Subcutaneous adipose tissue (tissue), 4 donors: Measurements from ENCODE around the gene SETD9. TPM values are rescaled to one million over a fixed set of nuclear protein-coding genes. Genes with fewer than 3 reads are reported as not detected.

Source experiments
- total RNA-seq, 4 donors: library from RNA; depleted of rRNA; stranded (reverse); fragments of >200 nt; gene quantifications; one replicate each; pipeline ENCODE4 v1.1.0, GENCODE V29; 2016
- TF ChIP-seq, protein P1 (sequence below): fragments of 450-650 bp; IDR thresholded peaks from one replicate; pipeline ENCODE4 v1.5.1; 2016; ENCODE audit warnings: low read depth, mild to moderate bottlenecking, control low read depth, antibody characterized with exemption, moderate library complexity

Gene SETD9
- total RNA-seq, 4 donors from 2014 or later = 11.0 to 26.1 (median 19.6) TPM

DNA sequence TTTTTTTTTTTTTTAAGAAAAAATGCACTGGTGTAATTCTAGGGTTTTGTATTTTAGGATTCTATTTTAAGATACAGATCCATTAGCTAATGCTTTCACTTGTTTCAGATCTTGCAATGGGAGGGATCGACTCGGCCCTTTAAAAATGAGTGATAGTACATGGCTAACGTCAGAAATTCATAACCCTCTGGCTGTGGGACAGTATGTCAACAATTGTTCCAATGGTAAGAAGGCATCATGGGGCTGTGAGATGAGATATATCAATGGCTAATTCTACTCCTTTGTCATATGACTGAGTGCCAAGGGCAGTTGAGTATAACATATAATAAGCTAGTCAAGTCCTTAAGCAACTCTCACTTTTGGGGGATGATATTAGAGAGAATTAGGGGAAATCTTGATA is 4.4 kb downstream of the SETD9 start:
- TF ChIP-seq, protein P1, sequence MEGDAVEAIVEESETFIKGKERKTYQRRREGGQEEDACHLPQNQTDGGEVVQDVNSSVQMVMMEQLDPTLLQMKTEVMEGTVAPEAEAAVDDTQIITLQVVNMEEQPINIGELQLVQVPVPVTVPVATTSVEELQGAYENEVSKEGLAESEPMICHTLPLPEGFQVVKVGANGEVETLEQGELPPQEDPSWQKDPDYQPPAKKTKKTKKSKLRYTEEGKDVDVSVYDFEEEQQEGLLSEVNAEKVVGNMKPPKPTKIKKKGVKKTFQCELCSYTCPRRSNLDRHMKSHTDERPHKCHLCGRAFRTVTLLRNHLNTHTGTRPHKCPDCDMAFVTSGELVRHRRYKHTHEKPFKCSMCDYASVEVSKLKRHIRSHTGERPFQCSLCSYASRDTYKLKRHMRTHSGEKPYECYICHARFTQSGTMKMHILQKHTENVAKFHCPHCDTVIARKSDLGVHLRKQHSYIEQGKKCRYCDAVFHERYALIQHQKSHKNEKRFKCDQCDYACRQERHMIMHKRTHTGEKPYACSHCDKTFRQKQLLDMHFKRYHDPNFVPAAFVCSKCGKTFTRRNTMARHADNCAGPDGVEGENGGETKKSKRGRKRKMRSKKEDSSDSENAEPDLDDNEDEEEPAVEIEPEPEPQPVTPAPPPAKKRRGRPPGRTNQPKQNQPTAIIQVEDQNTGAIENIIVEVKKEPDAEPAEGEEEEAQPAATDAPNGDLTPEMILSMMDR = no peak

DNA sequence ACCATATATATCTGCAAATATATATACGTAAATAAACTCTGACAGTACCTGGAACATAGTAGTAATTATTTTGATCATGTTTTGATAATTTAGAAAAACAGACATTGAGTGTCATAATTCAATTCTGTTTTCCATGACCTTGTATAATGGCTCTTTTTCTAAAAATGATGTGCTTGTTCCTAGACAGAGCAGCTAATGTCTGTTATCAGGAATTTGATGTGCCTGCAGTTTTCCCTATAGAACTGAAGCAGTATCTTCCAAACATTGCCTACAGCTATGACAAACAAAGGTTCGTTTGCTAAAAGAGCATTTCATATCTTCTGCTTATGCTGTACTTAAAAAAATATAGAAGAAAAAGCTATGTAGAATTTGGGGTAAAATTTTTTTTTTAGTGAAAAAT is 5.3 kb downstream of the SETD9 start:
- TF ChIP-seq, protein P1 = no peak

DNA sequence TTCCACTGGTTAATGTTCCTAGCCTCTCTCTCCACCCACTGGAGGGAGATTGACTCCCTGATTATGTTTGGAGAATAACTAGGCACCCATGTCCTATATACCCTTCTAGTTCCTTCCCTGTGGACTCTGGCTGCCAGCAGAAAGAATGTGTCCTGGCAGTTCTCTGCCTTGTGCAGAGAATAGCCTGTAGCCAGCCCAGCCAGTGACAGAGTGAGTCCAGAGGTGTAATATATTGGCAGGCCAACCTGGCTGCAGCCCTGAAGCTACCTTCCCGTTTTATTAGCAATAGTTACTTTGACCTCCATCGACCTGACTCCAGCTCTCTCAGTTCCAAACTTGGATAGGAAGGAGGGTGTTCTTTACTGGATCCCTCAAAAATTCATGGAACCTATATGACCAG is 8.1 kb downstream of the SETD9 start:
- TF ChIP-seq, protein P1 = no peak

DNA sequence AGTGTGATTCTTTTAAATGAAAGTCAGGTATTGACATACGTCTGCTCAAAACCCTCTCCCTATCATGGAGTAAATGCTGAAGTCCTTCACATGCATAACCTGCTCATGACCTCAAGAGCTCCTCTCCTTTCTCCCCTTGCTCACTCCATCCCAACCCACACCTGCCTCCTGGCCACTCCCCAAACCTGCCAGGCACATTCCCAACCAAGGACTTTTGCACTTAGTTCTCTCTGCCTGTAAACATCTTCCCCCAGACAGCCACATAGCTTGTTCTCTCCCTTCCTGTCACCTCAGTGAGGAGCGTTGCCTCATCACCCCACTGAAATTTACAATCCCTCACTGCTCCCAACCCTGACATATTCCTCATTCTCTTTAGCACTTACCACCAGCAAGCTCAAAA is 8.7 kb downstream of the SETD9 start:
- TF ChIP-seq, protein P1 = no peak

DNA sequence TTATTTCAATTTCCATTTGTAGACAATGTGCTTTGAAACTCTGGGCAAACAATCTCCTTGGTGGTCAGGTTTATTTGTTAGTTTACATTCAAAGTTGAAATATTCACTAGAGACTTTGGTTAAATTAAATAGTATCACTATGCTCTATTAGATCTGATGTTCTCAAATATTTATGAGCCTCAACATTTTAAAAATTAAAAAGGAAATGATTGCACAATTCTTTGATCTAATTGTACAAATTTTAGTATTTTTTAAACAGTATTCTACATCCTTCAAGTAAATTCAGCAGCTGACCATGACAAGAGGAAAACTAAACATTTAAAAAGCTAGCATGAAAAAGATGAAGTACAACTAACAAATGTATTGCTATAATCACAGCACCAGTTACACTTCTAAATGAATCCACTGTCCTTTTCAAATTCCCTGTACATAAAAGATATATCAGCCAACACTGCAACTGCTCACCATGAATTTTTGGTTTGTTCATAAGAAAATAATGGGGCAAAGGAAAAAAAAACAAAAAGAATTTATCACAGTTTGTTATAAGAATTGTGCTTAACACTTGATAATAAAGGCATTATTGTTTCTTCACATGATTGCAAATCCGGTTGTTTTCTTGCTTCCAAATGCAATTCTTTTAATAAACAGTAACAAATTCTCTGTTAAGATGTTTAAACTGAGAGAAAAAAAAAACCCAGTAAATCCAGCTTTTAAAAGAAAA is 10.7 kb downstream of the SETD9 start:
- TF ChIP-seq, protein P1 = no peak

DNA sequence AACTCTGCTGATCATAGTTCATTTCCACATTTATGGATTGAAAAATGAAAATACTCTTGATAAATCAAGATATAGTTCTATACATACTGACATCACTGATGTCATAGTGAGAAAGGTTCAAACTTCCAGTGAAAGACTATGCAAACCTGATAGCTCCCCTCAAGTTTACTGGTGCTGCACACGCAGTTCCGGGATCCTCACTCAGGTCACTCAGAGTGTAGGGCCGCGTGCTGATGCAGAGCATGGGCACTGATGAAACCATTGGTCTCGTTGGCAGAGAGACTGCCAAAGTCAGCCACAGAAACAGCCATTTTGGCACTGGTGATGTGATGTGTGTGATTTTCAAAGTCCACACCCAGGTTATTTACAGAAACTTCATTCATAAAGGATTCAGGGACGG is 13.5 kb downstream of the SETD9 start:
- TF ChIP-seq, protein P1 = no peak

DNA sequence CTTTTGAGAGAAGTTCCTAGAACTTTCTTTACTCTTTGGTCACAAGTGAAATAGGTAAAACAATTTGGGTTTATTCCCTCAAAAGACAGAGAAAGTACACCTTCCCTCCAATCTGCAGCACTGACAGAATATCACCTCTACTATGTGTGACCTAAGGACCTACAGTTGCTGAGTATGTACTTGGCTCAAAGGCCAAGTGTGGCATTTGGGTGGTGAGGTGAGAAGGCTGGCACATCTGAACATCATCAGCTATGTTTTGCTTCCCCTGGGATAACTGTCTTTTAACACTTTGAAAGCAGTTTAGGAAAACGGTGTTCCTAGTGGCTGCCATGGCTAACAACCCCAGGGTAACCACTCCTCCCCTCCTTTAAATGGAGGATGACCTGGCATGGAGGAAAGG is 24.9 kb downstream of the SETD9 start:
- TF ChIP-seq, protein P1 = no peak
